ENCODE results near the gene ADAMTSL1.

ADAMTSL1 gene

GRCh38 chr9:18474783-18475182 lies 830 bp downstream of the ADAMTSL1 start:
- H3K79me2 ChIP-seq (ENCODE audit: insufficient read depth, low read length), result no peaks in the 10 kb centered on the region
- TF ChIP-seq CTCF (IDR thresholded peaks at IDR 0.05; ENCODE audit: insufficient read depth, low read length, poor library complexity, severe bottlenecking) (no peak), EZH2phosphoT487 (conservative IDR thresholded peaks at IDR 0.05; ENCODE audit: low read length) (no peak)
- H3K4me3 ChIP-seq (ENCODE audit: insufficient read depth, low read length, poor library complexity, severe bottlenecking), result no peak overlapping the region

GRCh38 chr9:18477121-18477660 lies 3.2 kb downstream of the ADAMTSL1 start:
- Histone ChIP-seq H4K20me1 (ENCODE audit: low read depth, low read length) (no peaks in the 10 kb centered on the region), H3K9me2 (replicated peaks; ENCODE audit: insufficient read depth, low read length) (no peaks in the 10 kb centered on the region)

More at GRCh38 chr9:18474783-18475182, 830 bp downstream of the ADAMTSL1 start:
- Histone ChIP-seq H3K27me3 (ENCODE audit: low read length) (0 out of 2 replicates have a peak, but pooled peaks cover 2% of the 10 kb centered on the region), H3K9me2 (replicated peaks; ENCODE audit: insufficient read depth, low read length) (no peaks in the 10 kb centered on the region), H3F3A (ENCODE audit: insufficient read depth) (no peaks in the 10 kb centered on the region), H3K36me3 (ENCODE audit: low read length) (no peaks in the 10 kb centered on the region), H4K20me1 (ENCODE audit: low read depth, low read length) (no peaks in the 10 kb centered on the region), H3K9ac (ENCODE audit: low read length) (no peak overlapping the region), H2AFZ (ENCODE audit: low read depth, low read length, severe bottlenecking) (no peak overlapping the region), H3K4me2 (ENCODE audit: low read depth, low read length, poor library complexity, severe bottlenecking) (no peak overlapping the region), H3K9me3 (ENCODE audit: insufficient read depth, low read length) (no peaks in the 10 kb centered on the region), H3K27ac (ENCODE audit: low read depth, low read length) (no peak overlapping the region)

GRCh38 chr9:18477719-18478118 lies 3.8 kb downstream of the ADAMTSL1 start:
- Histone ChIP-seq H3F3A (ENCODE audit: insufficient read depth) (no peaks in the 10 kb centered on the region), H4K20me1 (ENCODE audit: low read depth, low read length) (no peaks in the 10 kb centered on the region), H3K4me2 (ENCODE audit: low read depth, low read length, poor library complexity, severe bottlenecking) (no peak overlapping the region), H3K4me3 (ENCODE audit: insufficient read depth, low read length, poor library complexity, severe bottlenecking) (no peak overlapping the region), H3K9me3 (ENCODE audit: insufficient read depth, low read length) (no peaks in the 10 kb centered on the region), H2AFZ (ENCODE audit: low read depth, low read length, severe bottlenecking) (no peak overlapping the region), H3K27me3 (ENCODE audit: low read length) (0 out of 2 replicates have a peak, but pooled peaks cover 2% of the 10 kb centered on the region), H3K79me2 (ENCODE audit: insufficient read depth, low read length) (no peaks in the 10 kb centered on the region), H3K9ac (ENCODE audit: low read length) (no peak overlapping the region), H3K36me3 (ENCODE audit: low read length) (no peaks in the 10 kb centered on the region), H3K9me2 (replicated peaks; ENCODE audit: insufficient read depth, low read length) (no peaks in the 10 kb centered on the region), H3K27ac (ENCODE audit: low read depth, low read length) (no peak overlapping the region)
- TF ChIP-seq CTCF (IDR thresholded peaks at IDR 0.05; ENCODE audit: insufficient read depth, low read length, poor library complexity, severe bottlenecking) (no peak), EZH2phosphoT487 (conservative IDR thresholded peaks at IDR 0.05; ENCODE audit: low read length) (no peak)

More at GRCh38 chr9:18477121-18477660, 3.2 kb downstream of the ADAMTSL1 start:
- H3K79me2 ChIP-seq (ENCODE audit: insufficient read depth, low read length), result no peaks in the 10 kb centered on the region
- no peak overlapping the region for H3K9ac ChIP-seq (ENCODE audit: low read length)
- TF ChIP-seq CTCF (IDR thresholded peaks at IDR 0.05; ENCODE audit: insufficient read depth, low read length, poor library complexity, severe bottlenecking) (no peak), EZH2phosphoT487 (conservative IDR thresholded peaks at IDR 0.05; ENCODE audit: low read length) (no peak)
- no peak overlapping the region for H2AFZ ChIP-seq (ENCODE audit: low read depth, low read length, severe bottlenecking)
- H3K9me3 ChIP-seq (ENCODE audit: insufficient read depth, low read length), result no peaks in the 10 kb centered on the region
- no peaks in the 10 kb centered on the region for H3K36me3 ChIP-seq (ENCODE audit: low read length)
- no peak overlapping the region for H3K27ac ChIP-seq (ENCODE audit: low read depth, low read length)
- 0 out of 2 replicates have a peak, but pooled peaks cover 2% of the 10 kb centered on the region for H3K27me3 ChIP-seq (ENCODE audit: low read length)
- no peaks in the 10 kb centered on the region for H3F3A ChIP-seq (ENCODE audit: insufficient read depth)
- H3K4me2 ChIP-seq (ENCODE audit: low read depth, low read length, poor library complexity, severe bottlenecking), result no peak overlapping the region
- H3K4me3 ChIP-seq (ENCODE audit: insufficient read depth, low read length, poor library complexity, severe bottlenecking), result no peak overlapping the region

All from SU-DHL-6 (cell line).